Loucy (cell line): ENCODE data around the gene CX3CR1.

ENCODE experiments used
- H2AFZ ChIP-seq: fragments of 200-600 bp; sonication (generic); 2 replicates; pipeline ENCODE4 v1.6.0; 2016; ENCODE audit warnings: antibody characterized with exemption, mild to moderate bottlenecking, low read length, moderate library complexity
- H3F3A ChIP-seq: fragments of 200-600 bp; 2 replicates; pipeline ENCODE4 v1.6.0; 2016; ENCODE audit warnings: antibody characterized with exemption, low read depth, mild to moderate bottlenecking
- H3K27me3 ChIP-seq: fragments of 200-600 bp; sonication (generic); 2 replicates; pipeline ENCODE4 v1.6.1; 2014; ENCODE audit warnings: low read length, mild to moderate bottlenecking; ENCODE audit not compliant: insufficient read depth, poor library complexity, severe bottlenecking
- H3K36me3 ChIP-seq: fragments of 200-600 bp; sonication (generic); 2 replicates; pipeline ENCODE4 v1.6.1; 2016; ENCODE audit warnings: low read length; ENCODE audit not compliant: insufficient read depth
- H3K4me1 ChIP-seq: fragments of 200-600 bp; sonication (generic); 2 replicates; pipeline ENCODE4 v1.5.1; 2014; ENCODE audit warnings: low read length, mild to moderate bottlenecking; ENCODE audit not compliant: insufficient read depth, poor library complexity, severe bottlenecking
- H3K4me2 ChIP-seq: fragments of 200-600 bp; sonication (generic); 2 replicates; pipeline ENCODE4 v1.6.0; 2014; ENCODE audit warnings: antibody characterized with exemption, low read length, low read depth, mild to moderate bottlenecking; ENCODE audit not compliant: poor library complexity, severe bottlenecking
- H3K4me3 ChIP-seq: fragments of 200-600 bp; sonication (generic); 2 replicates; pipeline ENCODE4 v1.5.1; 2014; ENCODE audit warnings: low read length, mild to moderate bottlenecking, mixed read lengths; ENCODE audit not compliant: poor library complexity, severe bottlenecking
- H3K79me2 ChIP-seq: fragments of 200-600 bp; sonication (generic); 2 replicates; pipeline ENCODE4 v1.6.1; 2014; ENCODE audit warnings: low read length; ENCODE audit not compliant: insufficient read depth
- H3K9ac ChIP-seq: fragments of 200-600 bp; sonication (generic); 2 replicates; pipeline ENCODE4 v1.6.0; 2014; ENCODE audit warnings: mild to moderate bottlenecking, low read depth, low read length, moderate library complexity; ENCODE audit not compliant: poor library complexity, severe bottlenecking
- H3K9me2 ChIP-seq: fragments of 200-600 bp; sonication (generic); replicated peaks from 2 replicates; pipeline ENCODE4 v1.6.1; 2016; ENCODE audit warnings: low read depth, low read length, mixed read lengths
- H3K9me3 ChIP-seq: fragments of 200-600 bp; sonication (generic); 2 replicates; pipeline ENCODE4 v1.6.1; 2014; ENCODE audit warnings: mild to moderate bottlenecking, antibody characterized with exemption, low read length, low read depth; ENCODE audit not compliant: insufficient read depth
- H4K20me1 ChIP-seq: fragments of 200-600 bp; sonication (generic); 2 replicates; pipeline ENCODE4 v1.6.0; 2014; ENCODE audit warnings: antibody characterized with exemption, low read length, mild to moderate bottlenecking; ENCODE audit not compliant: insufficient read depth, poor library complexity, severe bottlenecking
- EZH2phosphoT487 ChIP-seq: fragments of 200-600 bp; IDR thresholded peaks from 2 replicates; pipeline ENCODE4 v1.6.1; 2018; ENCODE audit warnings: antibody characterized with exemption, mild to moderate bottlenecking, moderate library complexity, borderline replicate concordance
- TF ChIP-seq, protein P1 (sequence below): fragments of 200-600 bp; sonication (generic); conservative IDR thresholded peaks from 2 replicates; pipeline ENCODE4 v1.5.1; 2014; ENCODE audit warnings: mild to moderate bottlenecking, antibody characterized with exemption, low read length

Gene CX3CR1

DNA sequence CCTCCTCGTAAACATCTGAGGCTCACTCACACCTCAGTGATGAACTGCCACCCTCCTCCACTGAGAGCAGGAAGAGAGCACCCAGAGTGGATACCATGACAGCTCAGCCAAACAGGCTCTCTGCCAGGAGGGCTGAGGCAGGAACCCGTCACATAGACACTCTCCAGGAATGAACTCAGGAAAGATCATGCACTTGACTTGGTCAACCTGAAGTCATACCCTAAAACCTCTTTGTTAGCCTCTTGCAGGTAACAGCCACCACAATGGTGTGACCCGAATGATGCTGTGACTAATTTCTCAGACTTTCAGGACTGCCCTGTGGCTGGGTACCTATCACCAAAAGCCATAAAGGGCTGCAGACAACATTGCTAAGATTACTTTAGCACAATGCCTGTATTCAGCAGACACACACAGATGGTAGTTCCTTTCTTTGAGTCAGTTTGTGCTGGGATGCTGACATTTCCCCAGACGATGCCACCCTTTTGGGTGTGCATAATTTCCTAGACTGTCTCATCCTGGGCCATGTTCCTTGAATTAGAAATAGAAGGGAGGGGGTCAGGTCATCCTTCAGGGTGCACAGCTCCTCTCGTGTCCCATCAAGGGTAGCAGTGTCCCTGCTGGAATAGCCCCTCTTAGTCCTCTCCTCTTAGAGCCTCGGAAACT, 30.3 kb downstream of the CX3CR1 start:
- H3K9ac ChIP-seq, result no peak overlapping the region
- H2AFZ ChIP-seq, result no peak overlapping the region
- H3K4me2 ChIP-seq, result no peak overlapping the region
- H3K4me3 ChIP-seq, result no peak overlapping the region
- no peaks in the 10 kb centered on the region for H3K4me1 ChIP-seq
- TF ChIP-seq, protein P1, sequence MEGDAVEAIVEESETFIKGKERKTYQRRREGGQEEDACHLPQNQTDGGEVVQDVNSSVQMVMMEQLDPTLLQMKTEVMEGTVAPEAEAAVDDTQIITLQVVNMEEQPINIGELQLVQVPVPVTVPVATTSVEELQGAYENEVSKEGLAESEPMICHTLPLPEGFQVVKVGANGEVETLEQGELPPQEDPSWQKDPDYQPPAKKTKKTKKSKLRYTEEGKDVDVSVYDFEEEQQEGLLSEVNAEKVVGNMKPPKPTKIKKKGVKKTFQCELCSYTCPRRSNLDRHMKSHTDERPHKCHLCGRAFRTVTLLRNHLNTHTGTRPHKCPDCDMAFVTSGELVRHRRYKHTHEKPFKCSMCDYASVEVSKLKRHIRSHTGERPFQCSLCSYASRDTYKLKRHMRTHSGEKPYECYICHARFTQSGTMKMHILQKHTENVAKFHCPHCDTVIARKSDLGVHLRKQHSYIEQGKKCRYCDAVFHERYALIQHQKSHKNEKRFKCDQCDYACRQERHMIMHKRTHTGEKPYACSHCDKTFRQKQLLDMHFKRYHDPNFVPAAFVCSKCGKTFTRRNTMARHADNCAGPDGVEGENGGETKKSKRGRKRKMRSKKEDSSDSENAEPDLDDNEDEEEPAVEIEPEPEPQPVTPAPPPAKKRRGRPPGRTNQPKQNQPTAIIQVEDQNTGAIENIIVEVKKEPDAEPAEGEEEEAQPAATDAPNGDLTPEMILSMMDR, result no peak
- no peak for TF ChIP-seq EZH2phosphoT487
- no peaks in the 10 kb centered on the region for H3K79me2 ChIP-seq
- H3K36me3 ChIP-seq, result no peaks in the 10 kb centered on the region
- no peaks in the 10 kb centered on the region for H3F3A ChIP-seq
- no peaks in the 10 kb centered on the region for H4K20me1 ChIP-seq
- peaks cover 4% of the 10 kb centered on the region for H3K27me3 ChIP-seq
- no peaks in the 10 kb centered on the region for H3K9me2 ChIP-seq
- no peaks in the 10 kb centered on the region for H3K9me3 ChIP-seq

DNA sequence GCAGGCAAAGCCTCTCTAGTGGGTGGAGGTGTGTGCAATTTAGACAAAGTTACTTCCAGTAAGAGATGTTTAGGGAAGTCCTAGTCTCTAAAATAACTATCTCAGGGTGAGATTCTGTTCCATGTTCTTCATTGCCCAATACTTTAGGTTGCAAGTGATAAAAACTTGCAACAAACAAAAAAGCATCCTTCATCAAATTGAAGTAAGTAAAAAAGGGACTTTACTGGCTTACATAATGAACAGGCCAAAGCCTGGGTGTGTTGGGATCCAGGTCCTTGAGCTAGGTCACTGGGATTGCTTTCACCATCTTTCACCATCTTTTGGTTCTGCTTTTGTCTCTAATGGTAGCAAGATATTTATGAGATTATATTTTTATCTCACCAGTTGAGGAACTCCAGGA, 38.3 kb downstream of the CX3CR1 start:
- Histone ChIP-seq H3K79me2 (no peaks in the 10 kb centered on the region), H3K27me3 (peaks cover 14% of the 10 kb centered on the region), H3K4me2 (no peak overlapping the region), H3K9me2 (no peaks in the 10 kb centered on the region), H2AFZ (no peak overlapping the region), H3K9ac (no peak overlapping the region), H3K4me3 (no peak overlapping the region), H3K4me1 (no peaks in the 10 kb centered on the region), H3F3A (no peaks in the 10 kb centered on the region), H3K36me3 (no peaks in the 10 kb centered on the region), H3K9me3 (no peaks in the 10 kb centered on the region), H4K20me1 (no peaks in the 10 kb centered on the region)
- TF ChIP-seq EZH2phosphoT487, result no peak
- TF ChIP-seq, protein P1, result no peak

DNA sequence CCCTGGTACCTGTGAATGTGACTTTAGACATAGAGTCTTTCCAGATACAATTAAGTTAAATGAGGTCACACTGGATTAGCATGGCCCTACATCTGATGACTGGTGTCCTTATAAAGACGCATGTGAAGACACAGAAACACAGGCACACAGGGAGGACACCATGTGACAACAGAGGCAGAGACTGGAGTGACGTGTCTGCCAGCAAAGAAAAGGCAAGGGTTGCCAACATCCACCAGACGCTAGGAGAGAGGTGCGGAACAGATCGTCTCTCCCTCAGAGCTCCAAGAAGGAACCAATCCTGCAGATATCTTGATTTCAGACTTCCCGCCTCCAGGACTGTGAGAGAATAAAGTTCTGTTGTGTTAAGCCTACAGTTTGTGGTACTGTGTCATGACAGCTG, 42.8 kb downstream of the CX3CR1 start:
- H3K79me2 ChIP-seq, result no peaks in the 10 kb centered on the region
- H3K4me2 ChIP-seq, result no peak overlapping the region
- H3K9ac ChIP-seq, result no peak overlapping the region
- H3K4me3 ChIP-seq, result no peak overlapping the region
- H3K9me2 ChIP-seq, result no peaks in the 10 kb centered on the region
- H3K36me3 ChIP-seq, result no peaks in the 10 kb centered on the region
- H3F3A ChIP-seq, result no peaks in the 10 kb centered on the region
- no peak overlapping the region for H2AFZ ChIP-seq
- TF ChIP-seq EZH2phosphoT487, result no peak
- TF ChIP-seq, protein P1, result no peak
- peaks cover 6% of the 10 kb centered on the region for H3K27me3 ChIP-seq
- no peaks in the 10 kb centered on the region for H4K20me1 ChIP-seq
- H3K4me1 ChIP-seq, result peaks cover 8% of the 10 kb centered on the region
- H3K9me3 ChIP-seq, result no peaks in the 10 kb centered on the region
